Measurements from ENCODE around the gene WASHC4.
"Not testable (repeated sequence)": the region's sequence is repeated elsewhere in the genome, so short reads cannot be mapped to it uniquely, and the experiment has no call there.

Gene WASHC4

DNA sequence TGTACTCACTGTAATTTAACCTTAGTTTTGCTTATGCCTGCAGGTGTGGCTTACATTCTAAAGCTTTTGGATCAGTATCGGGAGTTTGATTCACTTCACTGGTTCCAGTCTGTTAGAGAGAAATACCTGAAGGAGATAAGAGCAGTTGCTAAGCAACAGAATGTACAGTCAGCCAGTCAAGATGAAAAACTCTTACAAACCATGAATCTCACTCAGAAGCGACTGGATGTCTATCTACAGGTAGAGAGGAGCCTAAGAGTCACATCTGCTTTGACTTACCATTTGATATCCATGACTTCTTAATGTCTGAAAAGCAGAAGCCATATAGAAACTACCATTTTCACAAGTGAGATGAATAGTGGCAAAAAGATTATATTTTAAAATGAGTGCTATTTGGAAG lies 56.5 kb downstream of the WASHC4 start:
- H3K36me3 Mint-ChIP-seq = peaks cover 16 to 27% of the 10 kb centered on the region in 2 donors
- DNase-seq (no peak), ATAC-seq (replicated peaks) (no peak)
- H3K27ac Mint-ChIP-seq = peak overlapping the region; percentile 28
- H3K4me1 Mint-ChIP-seq = peaks cover 0 to 4% of the 10 kb centered on the region in 2 donors
- no peak overlapping the region for H3K4me3 Mint-ChIP-seq
- no peaks in the 10 kb centered on the region for H3K27me3 Mint-ChIP-seq
- H3K9me3 Mint-ChIP-seq = no peaks in the 10 kb centered on the region

DNA sequence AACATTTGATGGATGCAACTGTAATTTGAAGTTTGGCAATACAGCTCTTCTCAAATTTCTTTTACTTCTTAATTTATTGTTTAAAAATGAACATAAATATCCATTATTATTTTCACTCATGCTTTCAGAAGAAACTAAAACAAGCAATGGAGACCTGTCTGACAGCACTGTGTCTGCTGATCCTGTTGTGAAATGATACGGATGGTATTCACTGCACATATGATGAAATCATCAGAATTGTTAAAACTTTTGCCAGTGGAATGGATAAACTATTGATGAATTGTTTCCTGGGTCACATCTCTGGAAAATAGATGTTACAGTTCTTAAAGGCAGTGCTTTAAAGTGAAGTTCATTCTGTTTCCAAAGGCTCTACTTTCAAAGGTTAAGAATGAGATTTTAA lies 59.2 kb downstream of the WASHC4 start:
- Mint-ChIP-seq H3K9me3 (no peaks in the 10 kb centered on the region), H3K36me3 (peaks cover 9 to 28% of the 10 kb centered on the region in 2 donors), H3K4me1 (no peaks in the 10 kb centered on the region), H3K4me3 (no peak overlapping the region), H3K27me3 (no peaks in the 10 kb centered on the region), H3K27ac (no peak overlapping the region)
- no peak for DNase-seq
- ATAC-seq (replicated peaks) = no peak

DNA sequence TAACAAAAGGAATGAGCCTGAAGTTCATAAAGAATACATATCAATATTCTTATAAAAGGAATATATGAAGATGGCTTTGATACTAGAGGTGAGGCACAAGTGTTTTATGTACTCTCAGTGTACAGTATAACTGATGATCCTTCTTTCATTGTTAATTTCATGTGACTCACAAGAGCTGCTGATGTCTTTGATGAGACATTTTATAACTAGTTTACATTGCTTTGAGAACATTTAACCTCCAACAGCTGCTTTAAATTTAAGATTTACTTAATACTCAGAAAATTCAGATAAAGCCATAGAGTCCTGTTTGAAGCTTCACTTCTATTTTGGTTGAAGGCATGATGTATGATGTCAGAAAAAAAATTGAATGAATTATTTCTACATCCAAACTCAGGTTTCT lies 59.8 kb downstream of the WASHC4 start:
- Mint-ChIP-seq H3K27ac (no peak overlapping the region), H3K9me3 (no peaks in the 10 kb centered on the region), H3K4me3 (no peak overlapping the region), H3K27me3 (no peaks in the 10 kb centered on the region), H3K36me3 (peaks cover 9 to 27% of the 10 kb centered on the region in 2 donors), H3K4me1 (peaks cover 4% of the 10 kb centered on the region in 2 donors)
- DNase-seq = no peak
- ATAC-seq (replicated peaks) = no peak

DNA sequence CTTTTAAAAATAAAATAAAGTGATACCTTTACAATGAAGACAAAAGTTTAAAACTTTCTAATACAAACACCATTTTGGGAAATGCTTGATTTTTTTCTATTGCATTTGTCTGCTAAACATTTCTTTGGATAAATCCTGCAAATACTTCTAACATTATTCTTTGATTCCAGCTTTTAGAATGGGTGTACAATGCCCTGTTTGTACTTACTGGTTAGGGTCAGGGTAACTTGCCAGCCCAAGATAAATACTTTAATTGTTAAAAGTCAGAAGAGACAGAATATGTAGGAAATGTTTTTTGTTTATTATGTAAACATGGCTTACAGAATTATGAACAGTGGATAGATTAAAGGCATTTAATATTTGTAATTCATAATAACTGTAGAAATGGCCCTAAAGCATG lies 60.5 kb downstream of the WASHC4 start:
- no peaks in the 10 kb centered on the region for H3K9me3 Mint-ChIP-seq
- H3K36me3 Mint-ChIP-seq = peaks cover 9 to 27% of the 10 kb centered on the region in 2 donors

DNA sequence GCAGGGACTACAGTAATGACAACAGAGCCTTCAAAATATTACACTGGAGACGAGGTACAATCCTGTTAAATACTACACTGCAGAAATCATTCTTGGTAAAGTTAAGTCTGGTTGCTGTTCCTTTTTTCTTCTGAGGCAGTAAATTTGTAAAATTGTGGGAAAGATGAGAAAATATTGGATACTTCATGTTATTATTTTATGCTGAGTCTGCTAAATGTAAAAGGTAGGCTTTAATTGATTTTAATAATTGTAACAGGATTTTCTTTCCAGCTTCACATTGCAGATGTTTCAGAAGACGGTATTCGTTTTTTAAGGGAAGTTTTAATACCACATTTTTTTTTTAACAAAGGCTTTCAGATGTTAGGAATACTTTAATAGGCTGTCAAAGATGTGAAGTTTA lies 62.6 kb downstream of the WASHC4 start:
- no peak for DNase-seq
- H3K27ac Mint-ChIP-seq = no peak overlapping the region

More for the DNA sequence above, 60.5 kb downstream of the WASHC4 start:
- Mint-ChIP-seq H3K27me3 (no peaks in the 10 kb centered on the region), H3K27ac (no peak overlapping the region), H3K4me1 (peaks cover 5 to 7% of the 10 kb centered on the region in 2 donors), H3K4me3 (no peak overlapping the region)
- no peak for DNase-seq
- no peak for ATAC-seq (replicated peaks)

DNA sequence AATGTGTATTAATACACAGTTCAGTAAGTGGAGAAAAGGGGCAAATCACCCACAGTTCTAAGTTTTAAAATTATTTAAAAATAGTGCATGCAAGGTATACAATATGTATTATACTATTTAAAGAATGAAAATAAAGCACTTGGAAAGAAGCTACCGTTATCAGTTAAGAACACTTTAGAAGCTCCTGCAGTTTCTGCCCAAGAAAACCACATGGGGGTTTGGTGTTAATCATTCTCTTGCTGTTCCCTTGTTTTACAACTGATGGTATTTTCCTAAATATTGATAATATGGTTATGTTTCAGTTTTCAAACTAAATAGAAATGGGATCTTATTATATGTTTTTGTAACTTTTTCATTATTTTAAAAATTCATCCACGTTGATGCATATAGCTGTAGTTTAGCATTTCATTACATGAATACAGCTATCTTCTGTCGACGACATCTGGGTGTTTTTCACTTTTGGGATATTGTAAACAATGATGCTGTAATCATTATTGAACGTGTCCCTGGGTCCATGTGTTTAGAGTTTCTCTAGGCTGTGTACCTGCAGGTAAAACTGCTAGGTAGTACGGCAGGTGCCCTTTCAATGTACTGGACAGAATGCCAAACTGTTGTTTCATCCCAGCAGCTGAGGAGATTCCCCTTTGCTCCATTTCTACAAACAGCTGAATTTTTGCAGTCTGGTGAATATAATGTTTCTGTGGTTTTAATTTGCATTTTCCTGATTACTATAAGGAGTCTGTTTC lies 64.3 kb downstream of the WASHC4 start:
- ATAC-seq (replicated peaks) = no peak
- Mint-ChIP-seq H3K9me3 (no peaks in the 10 kb centered on the region), H3K4me1 (peaks cover 5 to 7% of the 10 kb centered on the region in 2 donors), H3K36me3 (peaks cover 11 to 23% of the 10 kb centered on the region in 2 donors), H3K4me3 (no peak overlapping the region), H3K27me3 (no peaks in the 10 kb centered on the region), H3K27ac (no peak overlapping the region)
- no peak for DNase-seq

More for the DNA sequence above, 62.6 kb downstream of the WASHC4 start:
- H3K4me3 Mint-ChIP-seq = no peak overlapping the region
- peaks cover 12 to 24% of the 10 kb centered on the region in 2 donors for H3K36me3 Mint-ChIP-seq
- H3K27me3 Mint-ChIP-seq = no peaks in the 10 kb centered on the region
- ATAC-seq (replicated peaks) = no peak
- H3K9me3 Mint-ChIP-seq = no peaks in the 10 kb centered on the region
- H3K4me1 Mint-ChIP-seq = peaks cover 5 to 7% of the 10 kb centered on the region in 2 donors

DNA sequence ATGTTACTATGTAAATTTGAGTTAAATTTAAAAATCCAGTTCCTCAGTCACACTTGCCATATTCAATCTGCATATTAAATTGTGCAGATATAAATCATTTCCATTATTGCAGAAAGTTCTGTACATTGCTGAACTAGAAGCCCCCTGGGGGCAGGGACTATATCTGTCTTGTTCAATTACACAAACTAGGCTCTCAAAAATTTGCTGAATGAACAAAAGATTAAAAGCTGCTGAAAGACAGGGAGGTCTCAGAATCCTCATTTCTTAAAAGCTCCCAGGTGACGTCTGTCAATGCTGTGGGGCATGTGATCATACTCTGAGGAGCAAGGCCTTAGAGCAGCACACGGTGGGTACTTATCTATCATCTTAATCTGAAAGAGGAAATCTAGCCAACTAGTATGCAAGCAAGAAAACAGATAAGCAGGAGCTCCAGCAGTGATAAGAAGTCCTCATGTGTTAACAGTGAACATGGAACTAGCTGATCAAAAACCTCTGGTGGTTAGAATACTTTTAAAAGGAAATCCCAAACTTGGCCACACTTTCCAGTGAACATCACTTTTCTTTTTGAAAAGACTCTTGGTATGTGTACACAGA lies 68.0 kb downstream of the WASHC4 start:
- no peak for DNase-seq

DNA sequence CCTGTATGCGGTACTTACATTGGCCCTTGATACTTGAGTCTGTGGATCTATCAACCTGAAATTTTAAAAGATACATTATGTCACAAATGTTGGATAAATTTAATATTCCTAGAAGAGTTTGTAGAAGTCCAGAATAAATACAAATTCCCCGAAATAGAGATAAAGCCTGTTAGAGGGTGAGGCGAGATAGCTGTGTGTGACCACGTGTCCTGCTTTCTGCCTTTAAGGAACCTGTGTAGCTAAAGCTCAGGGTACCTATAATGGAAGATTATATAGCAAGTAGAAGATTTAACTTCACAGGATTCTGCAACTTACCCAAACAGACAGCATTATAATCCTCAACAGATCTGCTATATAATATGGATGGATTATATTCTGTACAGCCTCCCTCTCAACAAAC lies 69.7 kb downstream of the WASHC4 start:
- Mint-ChIP-seq H3K36me3 (peaks cover 40 to 46% of the 10 kb centered on the region in 2 donors), H3K27ac (no peak overlapping the region), H3K27me3 (no peaks in the 10 kb centered on the region), H3K9me3 (peaks cover 3% of the 10 kb centered on the region in 2 donors), H3K4me1 (peaks cover 10 to 21% of the 10 kb centered on the region in 2 donors), H3K4me3 (no peak overlapping the region)
- DNase-seq = no peak
- ATAC-seq (replicated peaks) = no peak

More for the DNA sequence above, 68.0 kb downstream of the WASHC4 start:
- H3K27ac Mint-ChIP-seq = no peak overlapping the region
- ATAC-seq (replicated peaks) = no peak
- peaks cover 6 to 9% of the 10 kb centered on the region in 2 donors for H3K4me1 Mint-ChIP-seq
- peaks cover 27 to 32% of the 10 kb centered on the region in 2 donors for H3K36me3 Mint-ChIP-seq
- H3K9me3 Mint-ChIP-seq = peaks cover 3% of the 10 kb centered on the region in 2 donors
- no peaks in the 10 kb centered on the region for H3K27me3 Mint-ChIP-seq
- H3K4me3 Mint-ChIP-seq = no peak overlapping the region

DNA sequence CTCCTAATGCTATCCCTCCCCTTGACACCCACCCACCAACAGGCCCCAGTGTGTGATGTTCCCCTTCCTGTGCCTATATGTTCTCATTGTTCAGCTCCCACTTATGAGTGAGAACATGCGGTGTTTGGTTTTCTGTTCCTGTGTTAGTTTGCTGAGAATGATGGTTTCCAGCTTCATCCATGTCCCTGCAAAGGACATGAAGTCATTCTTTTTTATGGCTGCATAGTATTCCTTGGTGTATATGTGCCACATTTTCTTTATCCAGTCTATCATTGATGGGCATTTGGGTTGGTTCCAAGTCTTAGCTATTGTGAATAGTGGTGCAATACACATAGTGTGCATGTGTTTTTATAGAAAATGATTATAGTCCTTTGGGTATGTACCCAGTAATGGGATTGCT lies 71.6 kb downstream of the WASHC4 start:
- H3K27me3 Mint-ChIP-seq; H3K4me3 Mint-ChIP-seq; H3K27ac Mint-ChIP-seq; DNase-seq; ATAC-seq (replicated peaks); H3K9me3 Mint-ChIP-seq: not testable (repeated sequence)
- H3K4me1 Mint-ChIP-seq = peaks cover 16 to 36% of the 10 kb centered on the region in 2 donors
- peaks cover 51 to 60% of the 10 kb centered on the region in 2 donors for H3K36me3 Mint-ChIP-seq

DNA sequence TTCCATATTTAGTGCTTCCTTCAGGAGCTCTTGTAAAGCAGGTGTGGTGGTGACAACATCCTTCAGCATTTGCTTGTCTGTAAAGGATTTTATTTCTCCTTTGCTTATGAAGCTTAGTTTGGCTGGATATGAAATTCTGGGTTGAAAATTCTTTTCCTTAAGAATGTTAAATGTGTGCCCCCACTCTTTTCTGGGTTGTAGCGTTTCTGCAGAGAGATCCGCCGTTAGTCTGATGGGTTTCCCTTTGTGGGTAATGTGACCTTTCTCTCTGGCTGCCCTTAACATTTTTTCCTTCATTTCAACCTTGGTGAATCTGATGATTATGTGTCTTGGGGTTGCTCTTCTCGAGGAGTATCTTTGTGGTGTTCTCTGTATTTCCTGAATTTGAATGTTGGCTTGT lies 75.9 kb downstream of the WASHC4 start:
- peaks cover 66 to 72% of the 10 kb centered on the region in 2 donors for H3K36me3 Mint-ChIP-seq
- not testable (repeated sequence) for H3K9me3 Mint-ChIP-seq; H3K27me3 Mint-ChIP-seq; H3K4me3 Mint-ChIP-seq; ATAC-seq (replicated peaks); DNase-seq; H3K27ac Mint-ChIP-seq
- peaks cover 16 to 36% of the 10 kb centered on the region in 2 donors for H3K4me1 Mint-ChIP-seq

DNA sequence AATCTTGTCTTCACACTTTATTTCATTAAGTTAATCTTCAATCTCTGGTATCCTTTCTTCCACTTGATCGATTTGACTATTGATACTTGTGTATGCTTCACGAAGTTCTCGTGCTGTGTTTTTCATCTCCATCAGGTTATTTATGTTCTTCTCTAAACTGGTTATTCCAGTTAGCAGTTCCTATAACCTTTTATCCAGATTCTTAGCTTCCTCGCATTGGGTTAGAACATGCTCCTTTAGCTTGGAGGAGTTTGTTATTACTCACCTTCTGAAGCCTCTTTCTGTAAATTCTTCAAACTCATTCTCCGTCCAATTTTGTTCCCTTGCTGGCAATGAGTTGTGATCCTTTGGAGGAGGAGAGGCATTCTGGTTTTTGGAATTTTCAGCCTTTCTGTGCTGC lies 76.4 kb downstream of the WASHC4 start:
- H3K4me3 Mint-ChIP-seq; H3K27me3 Mint-ChIP-seq; ATAC-seq (replicated peaks); H3K9me3 Mint-ChIP-seq; H3K27ac Mint-ChIP-seq; DNase-seq: not testable (repeated sequence)
- Mint-ChIP-seq H3K4me1 (peaks cover 16 to 36% of the 10 kb centered on the region in 2 donors), H3K36me3 (peaks cover 65 to 73% of the 10 kb centered on the region in 2 donors)

DNA sequence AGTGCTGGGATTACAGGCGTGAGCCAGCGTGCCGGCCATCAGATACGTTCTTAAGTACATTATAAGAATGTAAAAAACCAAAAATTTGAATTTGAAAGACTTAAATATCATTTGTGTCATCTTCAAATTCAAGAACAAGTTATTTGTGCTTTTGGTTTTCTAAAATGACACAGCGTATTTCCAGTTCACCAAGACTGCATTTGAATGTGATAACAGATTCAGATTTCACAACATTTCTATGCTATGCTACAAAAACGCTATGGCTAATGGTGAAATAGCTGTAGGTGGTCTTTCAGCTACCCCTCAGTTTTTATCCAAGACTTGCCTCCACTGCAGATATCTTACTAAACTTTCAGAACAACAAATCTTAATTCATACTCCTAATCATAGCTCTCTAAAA lies 81.8 kb downstream of the WASHC4 start:
- Mint-ChIP-seq H3K36me3 (peaks cover 29 to 52% of the 10 kb centered on the region in 2 donors), H3K27ac (no peak overlapping the region), H3K4me1 (peaks cover 7 to 12% of the 10 kb centered on the region in 2 donors), H3K4me3 (no peak overlapping the region), H3K27me3 (no peaks in the 10 kb centered on the region), H3K9me3 (no peaks in the 10 kb centered on the region)
- DNase-seq (no peak), ATAC-seq (replicated peaks) (no peak)

DNA sequence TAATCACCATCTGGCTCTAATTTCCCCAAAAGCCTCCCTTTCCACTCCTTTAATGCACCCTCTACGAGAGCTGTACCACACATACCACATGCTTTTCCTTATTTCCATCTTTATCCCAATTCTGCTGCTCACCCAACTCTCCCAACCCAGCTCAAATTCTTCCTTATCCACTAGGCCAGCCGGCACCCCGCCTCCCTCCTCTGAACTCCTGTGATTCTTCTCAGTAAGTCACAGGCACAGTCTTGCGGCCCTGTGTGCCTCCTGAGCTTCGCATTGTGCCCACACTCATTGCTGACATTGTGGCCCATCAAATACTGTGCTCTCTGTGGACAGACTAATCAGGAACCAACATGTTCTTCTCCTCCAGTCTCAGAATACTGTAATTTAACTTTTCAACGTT lies 83.0 kb downstream of the WASHC4 start:
- H3K9me3 Mint-ChIP-seq = no peaks in the 10 kb centered on the region
- H3K36me3 Mint-ChIP-seq = peaks cover 21 to 45% of the 10 kb centered on the region in 2 donors
- H3K4me3 Mint-ChIP-seq = no peak overlapping the region
- peaks cover 7 to 12% of the 10 kb centered on the region in 2 donors for H3K4me1 Mint-ChIP-seq
- H3K27me3 Mint-ChIP-seq = no peaks in the 10 kb centered on the region
- H3K27ac Mint-ChIP-seq = peak overlapping the region; percentile 6
- DNase-seq (no peak), ATAC-seq (replicated peaks) (no peak)

DNA sequence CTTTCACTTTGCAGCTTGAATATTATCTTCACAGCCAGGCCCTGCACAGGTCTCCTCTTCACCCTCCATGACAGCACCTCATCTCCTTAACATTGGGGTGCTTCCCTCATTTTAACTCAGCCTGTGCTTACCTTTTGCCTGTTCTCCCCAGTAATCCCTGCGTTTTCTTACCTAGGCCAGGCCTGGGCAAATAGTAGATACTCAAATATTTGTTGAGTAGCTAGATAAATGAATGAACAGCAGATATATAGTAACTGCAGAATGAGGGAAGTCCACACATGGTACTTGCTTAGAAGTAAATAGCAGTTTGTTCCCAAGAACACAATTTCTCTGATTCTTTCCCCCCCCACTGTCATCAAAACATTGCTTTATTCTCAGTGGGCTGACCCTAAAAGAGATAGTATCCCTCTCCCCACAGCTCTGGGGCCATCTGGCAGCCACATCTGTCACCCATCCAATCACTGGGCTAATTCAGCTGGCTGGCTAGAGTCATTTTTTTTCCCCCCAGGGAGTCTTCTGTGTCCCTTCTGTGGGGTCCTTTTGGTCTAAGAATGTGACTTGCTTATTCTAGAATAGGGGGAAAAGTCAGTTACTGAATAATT lies 85.2 kb downstream of the WASHC4 start:
- DNase-seq = no peak
- peaks cover 7 to 12% of the 10 kb centered on the region in 2 donors for H3K4me1 Mint-ChIP-seq
- no peak for ATAC-seq (replicated peaks)
- no peak overlapping the region for H3K4me3 Mint-ChIP-seq
- peak overlapping the region; percentile 79 for H3K27ac Mint-ChIP-seq
- H3K36me3 Mint-ChIP-seq = peaks cover 22 to 47% of the 10 kb centered on the region in 2 donors
- H3K27me3 Mint-ChIP-seq = no peaks in the 10 kb centered on the region
- no peaks in the 10 kb centered on the region for H3K9me3 Mint-ChIP-seq
